Activated CD8-positive, alpha-beta T cell treated with anti-CD3 and anti-CD28 coated beads, Interleukin-2, amount 10 ng/mL, durations not matched to agents 7 days and 5 days (primary cell): Measurements from ENCODE around the gene UNC119B. TPM values are rescaled to one million over a fixed set of nuclear protein-coding genes. Genes with fewer than 3 reads are reported as not detected.
"Not testable (repeated sequence)": the region's sequence is repeated elsewhere in the genome, so short reads cannot be mapped to it uniquely, and the experiment has no call there.

Source experiments
- ATAC-seq: fragments of 150-1000 bp; cut with Tn5 transposase; one replicate; pipeline ENCODE4 v1.10.0; 2021; ENCODE audit warnings: moderate library complexity
- CTCF ChIA-PET: fragments of 350-600 bp; sonication (Branson Sonifier 250); formaldehyde crosslinking; loops from one replicate; lab custom pipeline; 2021; ENCODE audit warnings: antibody characterized with exemption; lab: Charles Lee
- POLR2A ChIA-PET: fragments of 350-600 bp; sonication (Branson Sonifier 250); formaldehyde crosslinking; loops from one replicate; lab custom pipeline; 2021; ENCODE audit warnings: antibody characterized with exemption; lab: Charles Lee
- DNase-seq: peaks from one replicate; pipeline ENCODE4 v3.0.0-alpha.2; 2020
- H3K27ac Mint-ChIP-seq: one replicate; pipeline ENCODE4 v1.8.0; 2021; ENCODE audit warnings: mild to moderate bottlenecking, mixed read lengths
- H3K27me3 Mint-ChIP-seq: one replicate; pipeline ENCODE4 v1.8.0; 2021; ENCODE audit warnings: low read depth, mixed read lengths
- H3K36me3 Mint-ChIP-seq: one replicate; pipeline ENCODE4 v1.8.0; 2021; ENCODE audit warnings: low read depth, mixed read lengths
- H3K4me1 Mint-ChIP-seq: one replicate; pipeline ENCODE4 v1.8.0; 2021; ENCODE audit warnings: low read depth, mixed read lengths
- H3K4me3 Mint-ChIP-seq: one replicate; pipeline ENCODE4 v1.8.0; 2021; ENCODE audit warnings: mild to moderate bottlenecking, mixed read lengths
- H3K9me3 Mint-ChIP-seq: one replicate; pipeline ENCODE4 v1.8.0; 2022; ENCODE audit warnings: mixed read lengths; ENCODE audit not compliant: insufficient read depth
- total RNA-seq, 2 experiments: library from RNA; stranded (reverse); gene quantifications; one replicate each; pipeline ENCODE4 v1.2.3, GENCODE V29; 2021

Gene UNC119B
- total RNA-seq: 10 to 100 TPM; 18.5 to 18.9 TPM

GRCh38 chr12:120710031-120710804, at the start of gene UNC119B:
Gene UNC119B, plus strand, starts transcription at chr12:120710458. Its CDS starts 17 bp downstream, at chr12:120710475.
- Mint-ChIP-seq H3K27ac (peak within 1 kb of the TSS; percentile 81), H3K9me3 (no peaks in the 10 kb centered on the region), H3K36me3 (peaks cover 16% of the 10 kb centered on the region), H3K27me3 (no peaks in the 10 kb centered on the region), H3K4me3 (peak within 1 kb of the TSS; percentile 87), H3K4me1 (peaks cover 37% of the 10 kb centered on the region)
- DNase-seq: peak; percentile 77
- CTCF ChIA-PET: interaction anchor here (1.2 to 5.5 kb wide), 7 partner anchors 12 to 261 kb away, joined by 3 to 55 read pairs (median 9); partner anchors contain the start of genes MLEC and POP5
- POLR2A ChIA-PET: interaction anchor here (0.6 to 1.6 kb wide), 6 partner anchors 10 to 27 kb away, joined by 3 to 6 read pairs (median 3); partner anchors contain the start of gene MLEC
- ATAC-seq: peak; percentile 83

GRCh38 chr12:120661432-120661831, 48.8 kb upstream of the UNC119B start:
- ChIA-PET CTCF (interaction anchor here (1.7 to 2.8 kb wide), 2 partner anchors 13 to 15 kb away, joined by 5 to 9 read pairs; no protein-coding TSS in a partner anchor), POLR2A (no interaction called here)
- no peak for ATAC-seq
- no peaks in the 10 kb centered on the region for H3K9me3 Mint-ChIP-seq
- DNase-seq: no peak
- peaks cover 2% of the 10 kb centered on the region for H3K27me3 Mint-ChIP-seq
- no peaks in the 10 kb centered on the region for H3K36me3 Mint-ChIP-seq
- H3K4me1 Mint-ChIP-seq: no peaks in the 10 kb centered on the region
- no peak overlapping the region for H3K27ac Mint-ChIP-seq
- no peak overlapping the region for H3K4me3 Mint-ChIP-seq

DNA sequence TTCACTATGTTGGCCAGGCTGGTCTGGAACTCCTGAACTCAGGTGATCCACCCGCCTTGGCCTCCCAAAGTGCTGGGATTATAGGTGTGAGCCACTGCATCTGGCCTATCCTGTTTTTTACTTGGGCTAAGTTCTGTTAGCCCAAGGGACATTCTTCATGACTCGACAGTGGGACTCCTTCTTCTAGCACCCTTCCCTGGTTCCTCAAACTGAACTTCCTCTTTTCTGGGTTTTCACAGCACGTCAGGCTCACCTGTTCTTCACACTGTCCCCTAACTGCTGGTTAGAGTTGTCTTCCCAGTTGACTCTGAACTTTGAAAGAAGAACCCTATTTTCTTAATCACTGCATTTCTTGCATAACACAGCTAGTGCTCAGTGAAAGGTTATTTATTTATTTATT, 47.4 kb upstream of the UNC119B start:
- Mint-ChIP-seq H3K4me1 (no peaks in the 10 kb centered on the region), H3K27ac (no peak overlapping the region), H3K36me3 (no peaks in the 10 kb centered on the region), H3K27me3 (peaks cover 2% of the 10 kb centered on the region), H3K9me3 (no peaks in the 10 kb centered on the region), H3K4me3 (no peak overlapping the region)
- ChIA-PET CTCF (interaction anchor here (0.7 to 1.6 kb wide), 3 partner anchors 11 to 15 kb away, joined by 3 to 5 read pairs (median 4); no protein-coding TSS in a partner anchor), POLR2A (no interaction called here)
- ATAC-seq (no peak), DNase-seq (no peak)

DNA sequence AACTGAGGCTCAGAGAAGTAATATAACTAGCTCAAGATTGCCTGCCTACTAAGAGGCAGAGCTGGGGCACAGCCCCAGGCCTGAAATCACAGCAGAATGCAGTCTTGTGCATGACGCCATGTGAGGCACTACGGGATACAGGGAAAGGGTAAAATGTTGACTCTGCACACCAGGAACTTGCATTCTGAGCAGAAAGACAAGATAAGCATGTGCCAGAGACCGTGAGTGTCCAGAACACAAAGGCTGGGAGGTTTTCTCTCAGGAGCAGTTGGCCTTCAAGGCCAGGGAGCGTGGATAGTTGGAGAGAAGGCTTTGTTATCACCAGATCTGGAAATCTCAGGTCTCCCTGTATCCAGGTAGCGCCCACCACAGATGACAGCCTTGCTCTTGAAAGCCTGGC, 46.5 kb upstream of the UNC119B start:
- ChIA-PET POLR2A (no interaction called here), CTCF (interaction anchor here (1.0 to 1.6 kb wide), 3 partner anchors 12 to 16 kb away, joined by 3 to 5 read pairs (median 3); no protein-coding TSS in a partner anchor)
- Mint-ChIP-seq H3K27ac (no peak overlapping the region), H3K9me3 (no peaks in the 10 kb centered on the region), H3K4me3 (no peak overlapping the region), H3K36me3 (no peaks in the 10 kb centered on the region), H3K4me1 (no peaks in the 10 kb centered on the region), H3K27me3 (peaks cover 2% of the 10 kb centered on the region)
- no peak for DNase-seq
- ATAC-seq: no peak

GRCh38 chr12:120666571-120667390, 43.5 kb upstream of the UNC119B start:
- DNase-seq (no peak), ATAC-seq (no peak)
- Mint-ChIP-seq H3K4me1 (no peaks in the 10 kb centered on the region), H3K4me3 (no peak overlapping the region), H3K27ac (no peak overlapping the region), H3K27me3 (peaks cover 2% of the 10 kb centered on the region), H3K9me3 (no peaks in the 10 kb centered on the region), H3K36me3 (no peaks in the 10 kb centered on the region)
- POLR2A ChIA-PET: no interaction called here
- CTCF ChIA-PET: interaction anchor here (1.5 kb wide), 1 partner anchor 17 kb away, joined by 3 read pairs; no protein-coding TSS in a partner anchor

DNA sequence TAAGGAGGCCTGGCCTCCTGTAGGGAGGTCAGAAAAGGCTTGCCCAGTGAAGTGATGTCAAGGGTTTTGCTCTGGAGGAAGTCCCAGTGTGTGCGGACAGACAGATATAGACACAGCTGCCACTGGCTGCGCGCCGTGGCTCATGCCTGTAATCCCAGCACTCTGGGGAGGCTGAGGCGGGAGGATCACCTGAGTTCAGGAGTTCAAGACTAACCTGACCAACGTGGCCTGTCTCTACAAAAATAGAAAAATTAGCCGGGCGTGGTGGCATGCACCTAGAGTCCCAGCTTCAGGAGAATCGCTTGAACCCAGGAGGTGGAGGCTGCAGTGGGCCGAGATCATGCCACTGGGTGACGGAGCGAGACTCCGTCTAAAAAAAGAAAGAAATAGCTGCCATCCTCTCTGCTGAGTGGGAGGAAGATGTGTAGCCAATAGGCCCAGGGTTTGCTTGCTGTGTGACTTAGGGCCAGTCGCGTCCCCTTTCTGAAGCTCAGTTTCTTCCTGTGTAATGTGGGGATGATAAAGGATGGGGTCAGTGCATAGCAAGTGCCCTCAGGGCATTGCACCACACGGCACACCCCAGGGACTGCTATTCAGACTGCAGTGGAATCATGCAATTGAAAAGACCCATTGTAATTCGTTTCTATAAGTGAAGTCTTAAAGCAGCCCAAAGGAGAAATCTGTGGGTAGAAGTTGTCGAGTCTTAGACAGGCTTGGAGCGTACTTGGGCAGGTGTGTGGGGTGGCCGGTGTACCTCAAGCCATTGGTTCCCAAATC, 42.0 kb upstream of the UNC119B start:
- ChIA-PET CTCF (interaction anchor here (1.3 kb wide), 1 partner anchor 21 kb away, joined by 5 read pairs; no protein-coding TSS in a partner anchor), POLR2A (no interaction called here)
- Mint-ChIP-seq H3K36me3 (no peaks in the 10 kb centered on the region), H3K4me1 (no peaks in the 10 kb centered on the region), H3K27ac (no peak overlapping the region), H3K9me3 (no peaks in the 10 kb centered on the region), H3K4me3 (no peak overlapping the region), H3K27me3 (no peaks in the 10 kb centered on the region)
- no peak for DNase-seq
- ATAC-seq: no peak

DNA sequence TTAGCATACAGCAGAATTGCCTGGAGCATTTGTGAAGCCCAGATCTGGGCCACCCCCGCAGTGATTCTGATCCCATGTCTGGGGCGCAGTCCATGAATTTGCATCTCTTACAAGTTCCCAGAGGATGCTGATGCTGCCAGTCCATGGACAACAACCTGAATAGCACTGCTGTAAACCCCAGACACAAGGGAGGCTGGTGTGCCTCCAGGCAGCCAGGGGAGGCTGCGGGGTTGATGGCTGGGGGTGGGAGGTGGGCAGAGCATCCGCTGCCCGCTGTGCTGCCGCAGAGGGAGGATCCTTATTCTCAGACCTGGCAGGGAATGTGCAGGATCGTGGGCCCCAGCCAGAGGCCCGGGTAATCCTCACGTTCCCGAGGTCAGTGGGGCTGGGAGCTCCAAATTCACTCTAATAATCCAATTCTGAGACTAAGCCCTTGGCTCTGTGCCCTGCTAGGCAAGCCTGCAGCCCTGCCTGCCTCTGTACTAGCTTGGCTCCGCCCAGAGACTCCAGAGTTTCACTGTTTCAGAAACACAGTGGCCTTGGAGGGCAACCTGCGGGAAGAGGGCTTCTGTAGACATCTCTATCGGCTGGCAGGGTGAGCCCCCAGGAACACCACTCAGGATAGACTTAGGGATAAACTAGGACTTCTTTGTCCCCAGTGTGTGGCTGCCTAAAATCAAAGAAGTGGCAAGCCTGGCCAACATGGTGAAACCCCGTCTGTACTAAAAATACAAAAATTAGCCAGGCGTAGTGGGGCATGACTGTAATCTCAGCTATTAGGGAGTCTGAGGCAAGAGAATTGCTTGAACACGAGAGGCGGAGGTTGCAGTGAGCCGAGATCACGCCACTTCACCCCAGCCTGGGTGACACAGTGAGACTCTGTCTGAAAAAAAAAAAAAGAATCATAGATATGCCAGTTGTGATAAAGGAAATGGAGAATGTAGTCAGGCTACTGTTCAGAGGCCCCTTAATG, 41.1 kb upstream of the UNC119B start:
- Mint-ChIP-seq H3K27me3 (no peaks in the 10 kb centered on the region), H3K36me3 (no peaks in the 10 kb centered on the region), H3K4me3 (no peak overlapping the region), H3K27ac (no peak overlapping the region), H3K4me1 (no peaks in the 10 kb centered on the region), H3K9me3 (no peaks in the 10 kb centered on the region)
- CTCF ChIA-PET: interaction anchor here (1.1 to 1.5 kb wide), 4 partner anchors 19 to 86 kb away, joined by 3 to 5 read pairs (median 4); no protein-coding TSS in a partner anchor
- POLR2A ChIA-PET: no interaction called here
- ATAC-seq (no peak), DNase-seq (no peak)

GRCh38 chr12:120670237-120670636, 40.0 kb upstream of the UNC119B start:
- H3K9me3 Mint-ChIP-seq, POLR2A ChIA-PET: not testable (repeated sequence)

DNA sequence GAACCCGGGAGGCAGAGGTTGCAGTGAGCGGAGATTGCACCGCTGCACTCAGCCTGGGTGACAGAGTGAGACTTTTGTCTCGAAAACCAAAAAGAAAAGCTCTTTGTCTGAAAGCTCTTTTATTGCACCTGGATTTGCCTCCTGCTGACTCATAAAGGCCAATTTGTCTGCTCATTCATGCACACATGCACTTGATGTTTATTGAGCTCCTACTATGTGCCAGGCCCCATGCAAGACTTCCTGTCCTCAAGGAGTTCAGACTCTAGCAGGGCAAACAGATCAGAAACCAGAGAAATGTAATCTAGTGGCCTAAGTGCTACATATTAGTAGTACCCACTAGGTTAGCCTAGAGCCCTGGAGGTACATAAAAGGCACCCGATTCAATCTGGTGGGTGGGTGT, 39.6 kb upstream of the UNC119B start:
- POLR2A ChIA-PET: no interaction called here
- peaks cover 4% of the 10 kb centered on the region for H3K27me3 Mint-ChIP-seq

More at GRCh38 chr12:120670237-120670636, 40.0 kb upstream of the UNC119B start:
- H3K4me3 Mint-ChIP-seq, H3K36me3 Mint-ChIP-seq, ATAC-seq, DNase-seq, H3K27ac Mint-ChIP-seq, H3K4me1 Mint-ChIP-seq, H3K27me3 Mint-ChIP-seq: not testable (repeated sequence)
- CTCF ChIA-PET: interaction anchor here (1.1 to 1.5 kb wide), 3 partner anchors 18 to 87 kb away, joined by 3 to 5 read pairs (median 4); no protein-coding TSS in a partner anchor

GRCh38 chr12:120674097-120674636, 36.1 kb upstream of the UNC119B start:
- H3K4me3 Mint-ChIP-seq: no peak overlapping the region
- ChIA-PET POLR2A (no interaction called here), CTCF (interaction anchor here (1.0 to 8.9 kb wide), 2 partner anchors 12 to 25 kb away, joined by 3 to 63 read pairs; no protein-coding TSS in a partner anchor)
- H3K4me1 Mint-ChIP-seq: peaks cover 20% of the 10 kb centered on the region
- H3K27me3 Mint-ChIP-seq: peaks cover 4% of the 10 kb centered on the region
- no peaks in the 10 kb centered on the region for H3K9me3 Mint-ChIP-seq
- no peak for ATAC-seq
- no peaks in the 10 kb centered on the region for H3K36me3 Mint-ChIP-seq
- H3K27ac Mint-ChIP-seq: no peak overlapping the region
- no peak for DNase-seq

More for the DNA sequence above, 39.6 kb upstream of the UNC119B start:
- H3K4me3 Mint-ChIP-seq: no peak overlapping the region
- CTCF ChIA-PET: interaction anchor here (1.1 to 1.5 kb wide), 3 partner anchors 17 to 88 kb away, joined by 3 to 5 read pairs (median 4); no protein-coding TSS in a partner anchor
- no peaks in the 10 kb centered on the region for H3K4me1 Mint-ChIP-seq
- no peak overlapping the region for H3K27ac Mint-ChIP-seq
- H3K9me3 Mint-ChIP-seq: no peaks in the 10 kb centered on the region
- no peak for DNase-seq
- ATAC-seq: no peak
- H3K36me3 Mint-ChIP-seq: no peaks in the 10 kb centered on the region
